HG02943 (cell line): ENCODE data around the gene MIEF2.
"Not testable (repeated sequence)": the region's sequence is repeated elsewhere in the genome, so short reads cannot be mapped to it uniquely, and the experiment has no call there.

Experiments
- ATAC-seq: cut with Tn5 transposase; IDR thresholded peaks from one replicate; pipeline ENCODE4 v1.9.1; 2021; ENCODE audit warnings: mild to moderate bottlenecking, low read depth, moderate library complexity; ENCODE audit not compliant: unreplicated experiment

Gene MIEF2, protein sequence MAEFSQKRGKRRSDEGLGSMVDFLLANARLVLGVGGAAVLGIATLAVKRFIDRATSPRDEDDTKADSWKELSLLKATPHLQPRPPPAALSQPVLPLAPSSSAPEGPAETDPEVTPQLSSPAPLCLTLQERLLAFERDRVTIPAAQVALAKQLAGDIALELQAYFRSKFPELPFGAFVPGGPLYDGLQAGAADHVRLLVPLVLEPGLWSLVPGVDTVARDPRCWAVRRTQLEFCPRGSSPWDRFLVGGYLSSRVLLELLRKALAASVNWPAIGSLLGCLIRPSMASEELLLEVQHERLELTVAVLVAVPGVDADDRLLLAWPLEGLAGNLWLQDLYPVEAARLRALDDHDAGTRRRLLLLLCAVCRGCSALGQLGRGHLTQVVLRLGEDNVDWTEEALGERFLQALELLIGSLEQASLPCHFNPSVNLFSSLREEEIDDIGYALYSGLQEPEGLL

DNA sequence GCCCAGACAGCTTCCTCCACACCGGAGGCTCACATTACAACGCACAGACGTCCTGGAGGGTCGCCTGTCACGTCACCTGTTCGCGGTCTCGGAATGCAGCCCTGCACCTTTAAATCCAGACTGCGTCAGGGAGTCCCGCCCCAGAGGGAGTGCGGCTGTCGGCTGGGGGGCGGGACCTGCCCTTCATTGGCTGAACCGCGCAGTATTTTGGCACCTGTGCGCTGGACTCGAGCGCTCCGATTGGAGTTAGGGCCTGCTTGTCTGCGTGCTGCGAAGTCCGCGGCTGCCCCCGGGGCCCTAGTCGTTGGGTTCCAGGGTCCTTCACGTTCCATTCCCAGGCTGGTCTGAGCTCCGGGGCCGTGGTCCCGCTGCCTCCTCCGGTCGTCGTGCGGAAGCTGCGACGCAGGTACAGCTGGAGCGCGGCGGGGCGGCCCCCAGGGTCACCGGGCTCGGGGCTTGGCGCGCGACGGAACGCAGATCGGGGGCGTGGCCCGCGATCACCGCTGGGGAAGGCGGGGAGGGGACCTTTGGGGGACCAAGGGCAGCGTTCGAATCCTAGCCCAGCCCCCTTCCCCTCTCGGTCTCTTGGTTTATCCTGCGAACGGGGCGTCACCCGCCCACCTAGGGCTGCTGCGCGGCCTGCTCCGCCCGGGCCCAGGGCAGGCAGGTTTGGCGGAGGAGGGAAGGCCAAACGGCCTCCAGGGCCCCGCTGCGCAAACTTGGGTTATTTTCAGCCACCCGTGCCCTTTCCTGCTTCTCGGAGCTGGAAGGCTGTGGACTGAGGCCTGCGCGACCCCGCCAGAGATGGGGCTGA, at the start of gene MIEF2:
Gene MIEF2 (plus strand): TSS at position 331 of the 814 bp plus-strand sequence. CDS start 2,059 bp downstream, outside the sequence.
- ATAC-seq = peak; percentile 72

DNA sequence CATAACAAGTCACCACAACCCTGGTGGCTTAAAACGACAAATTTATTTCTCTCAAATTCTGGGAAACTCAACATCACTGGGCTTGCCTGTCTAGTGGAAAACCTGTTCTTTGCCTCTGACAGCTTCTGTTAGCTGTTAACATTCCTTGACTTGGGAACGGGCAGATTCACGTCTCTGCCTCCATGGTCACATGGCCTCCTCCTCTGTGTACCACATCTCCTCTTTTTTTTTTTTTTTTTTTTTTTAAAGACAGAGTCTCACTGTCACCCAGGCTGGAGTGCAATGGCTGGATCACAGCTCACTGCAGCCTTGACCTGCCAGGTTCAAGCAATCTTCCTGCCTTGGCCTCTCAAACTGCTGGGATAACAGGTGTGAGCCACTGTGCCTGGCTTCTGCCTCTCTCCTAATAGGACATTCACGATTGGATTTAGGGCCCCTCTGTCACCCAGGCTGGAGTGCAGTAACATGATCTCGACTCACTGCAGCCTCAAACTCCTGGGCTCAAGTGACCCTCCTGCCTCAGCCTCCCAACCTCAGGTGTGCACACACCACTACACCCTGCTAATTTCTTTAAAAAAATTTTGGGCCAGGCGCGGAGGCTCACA, 46.7 kb upstream of the MIEF2 start:
- no peak for ATAC-seq

DNA sequence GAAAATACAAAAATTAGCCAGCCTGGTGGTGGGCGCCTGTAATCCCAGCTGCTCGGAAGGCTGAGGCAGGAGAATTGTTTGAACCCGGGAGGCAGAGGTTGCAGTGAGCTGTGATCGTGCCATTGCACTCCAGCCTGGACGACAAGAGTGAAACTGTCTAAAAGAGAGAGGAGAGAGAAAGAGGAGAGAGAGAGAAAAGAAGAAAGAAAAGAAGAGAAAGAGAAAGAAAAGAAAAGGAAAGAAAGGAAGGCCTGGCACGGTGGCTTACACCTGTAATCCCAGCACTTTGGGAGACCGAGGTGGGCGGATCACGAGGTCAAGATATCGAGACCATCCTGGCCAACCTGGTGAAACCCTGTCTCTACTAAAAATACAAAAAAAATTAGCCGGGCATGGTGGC, 43.6 kb upstream of the MIEF2 start:
- ATAC-seq = not testable (repeated sequence)

DNA sequence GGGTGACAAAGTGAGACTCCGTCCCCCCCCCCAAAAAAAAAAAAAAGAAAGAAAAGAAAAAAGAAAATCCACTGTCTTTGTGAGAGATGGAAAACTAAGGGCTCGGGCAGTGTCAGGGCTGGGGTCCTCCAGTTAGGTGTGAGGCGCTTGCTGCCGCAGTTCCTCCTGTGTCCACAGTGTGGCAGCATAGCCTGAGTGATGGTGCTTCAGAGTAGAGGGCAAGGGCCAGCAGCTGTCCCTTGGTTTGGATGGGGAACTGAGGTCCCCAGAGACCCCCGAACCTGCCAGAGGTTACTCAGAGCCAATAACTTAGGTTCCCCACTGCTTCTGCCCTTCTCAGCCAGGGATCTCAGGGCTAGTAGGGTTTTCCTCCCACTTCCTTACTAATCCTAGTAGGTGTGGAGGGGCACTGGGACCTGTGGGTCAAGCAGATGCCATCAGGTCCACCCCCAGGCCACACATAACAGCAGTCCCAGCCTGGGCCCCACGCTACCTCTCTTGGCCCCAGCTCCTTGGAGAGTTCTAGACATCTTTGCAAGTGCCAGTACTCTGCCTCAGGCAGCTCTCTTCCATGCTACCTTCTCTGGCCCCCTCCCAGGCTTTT, 42.9 kb upstream of the MIEF2 start:
- no peak for ATAC-seq

DNA sequence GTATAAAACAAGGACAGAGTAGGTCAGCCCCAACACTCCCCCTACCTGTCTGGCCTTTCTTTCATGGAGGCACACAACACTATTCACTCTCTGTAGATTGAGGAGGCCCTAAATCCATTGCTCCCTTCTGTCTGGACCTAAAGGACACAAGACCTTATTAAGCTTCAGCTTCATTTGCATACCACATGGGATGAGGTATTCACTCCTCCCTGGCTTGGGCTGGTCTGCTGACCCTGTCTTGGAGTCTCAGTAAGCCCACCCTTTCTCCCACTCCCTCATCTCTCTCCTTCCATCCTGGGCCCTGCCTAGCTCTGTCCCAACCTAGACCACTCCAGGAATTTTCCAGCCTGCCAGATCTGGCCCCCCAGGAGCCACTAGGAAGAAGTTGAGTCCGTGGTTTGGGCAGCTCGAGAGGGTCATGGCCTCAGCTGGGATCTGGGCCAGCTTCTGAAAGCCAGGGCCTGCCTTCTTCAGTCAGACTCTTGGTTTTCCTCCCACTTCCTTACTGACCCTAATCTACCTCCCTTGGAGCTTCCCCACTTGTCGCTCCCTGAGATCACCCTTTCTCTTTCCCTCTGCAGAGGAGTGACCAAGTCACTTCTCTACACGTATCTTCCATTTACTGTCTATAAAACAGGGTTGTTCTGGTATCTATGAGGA, 41.6 kb upstream of the MIEF2 start:
- ATAC-seq = no peak

DNA sequence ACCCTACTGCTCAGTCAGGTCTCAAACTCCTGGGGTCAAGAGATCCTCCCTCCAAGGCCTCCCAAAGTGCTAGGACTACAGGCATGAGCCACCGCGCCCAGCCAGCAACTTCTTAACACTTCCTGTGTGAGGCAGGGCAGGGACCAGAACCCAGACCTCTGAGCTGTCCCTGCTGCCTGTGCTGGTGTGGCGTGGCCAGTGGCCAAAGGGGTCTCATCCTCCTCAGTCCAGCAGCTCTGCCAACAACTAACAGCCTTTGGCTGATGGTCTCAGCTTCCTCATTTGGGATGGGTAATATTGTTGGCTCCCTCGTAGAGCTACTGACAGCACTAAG, 36.4 kb upstream of the MIEF2 start:
- no peak for ATAC-seq

DNA sequence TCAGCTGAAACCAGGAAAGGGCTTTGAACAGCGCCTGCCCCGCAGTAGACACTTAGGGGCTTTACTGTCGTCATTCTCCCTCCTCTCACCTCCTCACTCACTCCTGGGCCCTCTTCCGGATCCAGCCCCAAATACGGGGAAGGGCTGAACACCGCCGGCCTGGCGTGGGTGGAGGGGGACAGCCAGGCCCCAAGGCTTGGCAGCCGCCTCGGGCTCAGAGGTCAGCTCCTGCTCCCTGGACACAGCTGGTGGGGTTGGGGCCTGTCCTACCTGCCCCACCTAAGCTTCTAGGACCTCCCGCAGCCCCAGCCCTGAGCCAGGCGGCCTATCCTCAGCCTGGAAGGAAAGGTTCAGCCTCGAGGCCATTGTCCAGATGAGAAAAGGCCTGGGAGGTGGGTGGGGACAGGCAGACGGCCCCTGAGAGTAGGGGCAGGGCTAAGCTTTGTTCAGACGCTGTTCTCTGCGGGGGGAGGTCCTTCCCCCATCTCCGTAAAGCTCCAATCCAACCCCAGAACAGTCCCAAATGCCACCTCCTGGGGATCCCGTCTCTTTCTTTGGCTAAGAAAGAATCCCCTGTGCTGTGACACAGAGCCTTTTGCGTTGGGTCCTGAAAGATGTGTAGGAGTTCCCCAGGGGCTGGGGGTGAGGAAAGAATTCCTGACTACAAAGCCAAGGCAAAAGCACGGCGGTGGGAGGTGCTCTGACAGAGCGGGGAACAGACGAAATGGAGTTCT, 35.9 kb upstream of the MIEF2 start:
- ATAC-seq = no peak

DNA sequence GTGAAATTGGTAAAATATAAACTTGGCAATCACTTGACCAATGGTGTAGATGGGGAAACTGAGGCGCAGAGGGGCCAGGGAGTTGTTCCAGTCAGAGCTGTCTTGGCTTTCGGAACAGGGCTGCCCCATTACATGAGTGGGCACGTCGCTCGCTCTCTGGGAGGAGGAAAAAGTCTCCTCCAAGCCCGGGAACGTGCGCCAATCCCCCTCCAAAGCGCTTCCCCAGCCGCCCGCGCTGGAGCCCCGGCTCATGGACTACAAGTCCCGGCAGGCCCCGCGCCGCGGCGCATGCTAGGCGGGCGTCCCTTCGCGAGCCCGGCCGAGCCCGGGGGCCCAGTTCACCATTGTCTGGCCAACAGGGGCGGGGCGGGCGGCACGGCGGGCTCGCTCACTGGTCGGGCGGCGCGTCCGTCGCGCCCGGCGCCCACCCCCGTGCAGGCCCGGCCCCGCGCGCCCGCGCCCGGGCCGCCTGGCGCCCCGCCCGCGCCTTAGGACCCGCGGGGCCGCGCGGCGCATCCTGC, 35.3 kb upstream of the MIEF2 start, which contains the start of gene LLGL1:
Gene LLGL1 (plus strand): TSS at position 515 of the 521 bp plus-strand sequence. CDS start 48 bp downstream, outside the sequence.
- ATAC-seq = peak; percentile 78

DNA sequence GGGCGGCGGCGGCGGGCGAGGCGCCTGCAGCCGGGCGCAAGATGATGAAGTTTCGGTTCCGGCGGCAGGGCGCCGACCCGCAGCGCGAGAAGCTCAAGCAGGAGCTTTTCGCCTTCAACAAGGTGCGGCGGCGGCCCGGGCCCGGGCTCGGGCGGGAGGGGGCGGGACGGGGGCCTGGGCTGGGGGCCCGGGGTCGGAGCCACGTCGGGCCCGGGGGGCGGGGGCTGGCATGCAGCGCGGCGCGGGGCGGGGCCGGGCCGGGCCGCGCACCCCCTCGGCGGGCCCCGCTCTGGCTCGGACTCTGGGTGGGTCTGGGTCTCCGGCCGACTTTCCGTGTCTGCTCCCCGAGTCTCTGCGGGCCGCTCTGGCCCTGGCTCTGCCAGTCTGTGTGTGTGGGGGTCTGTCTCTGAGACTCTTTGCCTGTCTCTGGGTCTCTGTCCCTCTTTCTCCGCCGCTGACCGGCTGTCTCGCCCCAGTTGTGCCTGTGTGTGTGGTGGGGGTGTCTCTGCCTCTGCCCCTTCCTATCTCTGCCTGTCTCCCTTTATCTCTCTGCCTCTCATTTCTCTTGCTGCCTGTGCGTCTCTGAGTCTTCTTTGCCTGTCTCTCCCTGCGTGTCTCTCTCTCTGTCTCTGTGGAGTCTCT, 34.7 kb upstream of the MIEF2 start:
- ATAC-seq = peak; percentile 1

DNA sequence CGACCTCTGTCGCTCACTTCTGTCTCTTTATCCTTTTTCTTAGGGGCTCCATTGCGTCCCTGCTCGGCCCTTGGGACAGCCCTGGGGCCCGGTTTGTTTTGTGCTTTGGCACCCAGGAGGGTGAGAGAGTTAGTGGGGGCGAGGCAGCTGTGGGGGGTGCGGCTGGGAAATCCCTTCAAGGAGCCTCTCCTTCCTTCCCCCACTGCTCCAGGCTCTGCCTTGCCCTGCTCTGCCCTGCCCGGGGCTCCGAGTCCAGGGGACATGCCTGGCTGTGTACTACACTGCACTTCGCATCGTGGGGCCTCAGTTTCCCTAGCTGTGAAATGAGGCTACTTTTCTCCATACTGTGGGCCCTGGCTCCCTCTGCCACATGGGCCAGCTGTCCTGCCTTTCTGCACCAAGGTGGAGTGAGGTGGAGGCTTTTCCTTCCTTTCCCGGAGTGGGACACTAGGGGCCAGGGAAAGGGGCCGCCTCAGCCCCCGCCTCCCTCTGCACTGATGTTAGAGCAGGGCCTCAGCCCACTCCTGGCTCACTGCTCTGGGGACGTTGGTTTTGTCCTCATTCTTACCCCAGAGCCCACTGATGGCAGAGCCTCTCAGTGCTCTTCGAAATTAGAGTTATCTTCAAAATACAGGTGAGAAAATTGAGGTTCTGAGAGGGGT, 34.0 kb upstream of the MIEF2 start:
- ATAC-seq = no peak

DNA sequence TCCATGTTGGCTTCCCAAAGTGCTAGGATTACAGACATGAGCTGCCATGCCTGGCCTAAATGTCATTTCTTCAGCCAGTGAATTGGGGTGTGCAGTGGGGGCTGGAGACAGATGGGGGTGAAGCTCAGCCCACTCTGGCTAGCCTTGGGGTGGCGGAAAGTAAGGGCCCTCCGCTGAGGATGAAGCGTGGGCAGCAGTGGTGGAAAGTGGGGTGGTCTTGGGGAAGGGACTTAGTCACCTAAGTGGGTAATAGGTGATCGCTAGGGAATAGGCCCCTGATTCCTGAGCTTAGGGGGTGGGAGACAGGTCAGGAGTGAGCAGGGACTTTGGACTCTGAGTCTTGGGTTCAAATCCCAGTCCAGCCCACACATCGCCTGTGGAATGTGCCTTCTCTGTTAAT, 32.8 kb upstream of the MIEF2 start:
- ATAC-seq = no peak

DNA sequence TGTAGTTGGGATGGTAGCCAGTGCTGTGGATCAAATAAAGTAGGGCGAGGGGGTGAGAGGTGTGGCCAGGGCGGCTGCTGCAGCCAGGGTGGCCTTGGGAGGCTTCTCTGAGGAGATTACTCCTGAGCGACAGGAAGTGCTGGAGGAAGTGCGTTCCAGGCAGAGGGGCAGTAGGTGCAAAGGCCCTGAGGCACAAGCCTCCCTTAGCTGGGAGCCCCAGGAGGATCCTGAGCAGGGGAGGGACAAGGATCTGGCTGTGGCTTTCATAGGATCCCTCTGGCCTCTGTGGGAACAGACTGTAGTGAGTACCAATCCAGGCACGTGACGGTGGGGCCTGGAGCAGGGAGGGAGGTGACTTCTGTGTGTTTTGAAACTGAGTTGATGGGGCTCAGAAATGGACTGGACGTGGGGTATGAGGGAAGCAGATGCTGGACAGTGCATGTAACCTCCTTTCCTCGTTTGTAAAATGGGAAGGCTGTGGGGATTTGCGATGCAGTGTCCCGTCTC, 32.2 kb upstream of the MIEF2 start:
- no peak for ATAC-seq

DNA sequence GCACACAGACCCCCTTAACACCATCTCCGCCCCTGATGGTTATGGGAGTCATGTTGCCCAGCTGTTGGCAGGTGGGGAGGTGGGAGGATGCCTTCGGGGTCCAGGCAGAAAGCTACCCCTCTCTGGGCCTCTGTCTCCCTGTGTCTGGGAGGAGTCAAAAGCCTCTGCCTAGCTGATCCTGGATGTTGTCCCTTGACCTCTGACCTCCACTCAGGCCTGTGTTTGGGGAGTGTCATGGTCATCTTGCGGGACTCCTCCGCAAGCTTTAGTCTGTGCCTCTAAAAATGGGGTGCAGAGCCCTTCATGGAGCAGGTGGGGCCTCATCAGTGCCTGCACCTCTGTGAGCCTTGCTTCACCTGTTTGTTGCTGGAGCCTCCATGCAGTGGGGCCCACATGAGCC, 31.2 kb upstream of the MIEF2 start:
- no peak for ATAC-seq

DNA sequence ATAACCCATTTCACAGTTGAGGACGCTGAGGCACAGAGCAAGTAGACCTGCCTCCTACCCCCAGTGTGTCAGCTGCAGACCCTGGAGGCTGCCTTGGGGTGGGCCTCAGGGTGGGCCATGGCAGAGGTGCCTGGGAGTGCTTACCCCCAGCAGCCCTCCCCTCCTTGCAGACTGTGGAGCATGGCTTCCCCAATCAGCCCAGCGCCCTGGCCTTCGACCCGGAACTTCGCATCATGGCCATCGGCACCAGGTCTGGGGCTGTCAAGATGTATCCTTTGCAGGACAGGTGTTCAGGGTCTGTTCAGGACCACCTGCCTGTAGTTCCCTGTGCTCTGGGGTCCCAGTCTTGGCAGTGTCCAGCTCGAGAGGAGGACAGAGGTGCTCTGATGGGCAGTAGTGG, 30.7 kb upstream of the MIEF2 start:
- no peak for ATAC-seq

DNA sequence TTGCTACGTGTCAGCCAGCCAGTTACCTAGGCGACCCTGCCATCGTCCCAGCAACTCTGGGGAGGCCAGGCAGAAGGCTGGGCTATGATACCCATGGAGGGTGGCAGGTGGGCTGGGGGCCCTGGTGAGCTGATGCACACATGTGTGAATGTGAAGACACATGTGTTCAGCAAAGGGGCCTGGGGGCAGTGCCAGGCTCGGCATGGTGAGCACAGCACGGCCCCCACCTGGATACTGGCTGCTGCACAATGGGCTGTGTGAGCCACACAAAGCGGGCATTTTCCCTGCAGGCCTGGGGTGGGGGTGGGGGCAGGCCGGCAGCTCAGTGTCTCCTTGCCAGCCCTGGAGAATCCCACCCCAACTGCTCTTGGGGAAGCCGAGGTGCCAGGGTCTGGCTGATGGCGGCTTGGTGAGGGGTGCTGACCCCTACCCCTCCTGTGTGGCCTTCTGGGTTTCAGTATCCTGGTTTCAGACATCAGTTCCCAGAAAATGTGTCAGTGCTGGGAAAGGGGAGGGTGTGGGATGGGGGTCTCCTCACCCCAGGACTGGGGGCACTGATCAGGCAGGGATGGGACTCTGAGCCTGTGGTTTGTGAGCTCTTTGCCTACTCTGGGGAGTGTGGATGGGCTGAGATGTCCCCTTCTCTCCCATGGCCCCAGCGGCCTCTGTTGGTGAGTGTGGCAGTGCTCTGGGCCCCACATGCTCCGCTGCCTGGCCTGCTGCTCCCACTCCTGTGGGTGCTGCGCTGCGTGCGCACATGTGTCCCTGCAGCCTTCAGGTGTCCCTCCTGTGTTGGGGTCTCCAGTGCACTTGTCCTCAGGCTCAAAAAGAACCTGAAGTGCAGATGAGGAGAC, 29.9 kb upstream of the MIEF2 start:
- no peak for ATAC-seq

DNA sequence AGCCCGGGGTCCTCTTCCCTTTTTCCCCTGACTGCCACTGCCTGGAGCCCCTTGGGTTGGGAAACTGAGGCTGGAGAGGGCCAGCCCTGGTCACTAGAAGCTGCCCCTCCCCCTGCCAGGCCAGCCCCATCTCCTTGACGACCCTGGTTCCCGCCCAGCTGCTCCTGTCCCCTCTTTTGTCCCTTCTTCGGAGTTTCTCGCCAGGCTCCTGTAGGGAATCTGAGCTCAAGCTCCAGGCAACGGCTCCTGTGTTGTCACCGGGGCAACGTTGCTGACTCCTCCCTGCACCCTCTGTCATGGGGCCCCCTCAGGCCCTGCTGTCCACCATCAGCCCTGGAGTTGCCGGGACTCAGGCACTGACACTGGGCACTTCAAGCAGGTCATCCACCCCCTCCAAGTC, 29.3 kb upstream of the MIEF2 start:
- ATAC-seq = no peak

DNA sequence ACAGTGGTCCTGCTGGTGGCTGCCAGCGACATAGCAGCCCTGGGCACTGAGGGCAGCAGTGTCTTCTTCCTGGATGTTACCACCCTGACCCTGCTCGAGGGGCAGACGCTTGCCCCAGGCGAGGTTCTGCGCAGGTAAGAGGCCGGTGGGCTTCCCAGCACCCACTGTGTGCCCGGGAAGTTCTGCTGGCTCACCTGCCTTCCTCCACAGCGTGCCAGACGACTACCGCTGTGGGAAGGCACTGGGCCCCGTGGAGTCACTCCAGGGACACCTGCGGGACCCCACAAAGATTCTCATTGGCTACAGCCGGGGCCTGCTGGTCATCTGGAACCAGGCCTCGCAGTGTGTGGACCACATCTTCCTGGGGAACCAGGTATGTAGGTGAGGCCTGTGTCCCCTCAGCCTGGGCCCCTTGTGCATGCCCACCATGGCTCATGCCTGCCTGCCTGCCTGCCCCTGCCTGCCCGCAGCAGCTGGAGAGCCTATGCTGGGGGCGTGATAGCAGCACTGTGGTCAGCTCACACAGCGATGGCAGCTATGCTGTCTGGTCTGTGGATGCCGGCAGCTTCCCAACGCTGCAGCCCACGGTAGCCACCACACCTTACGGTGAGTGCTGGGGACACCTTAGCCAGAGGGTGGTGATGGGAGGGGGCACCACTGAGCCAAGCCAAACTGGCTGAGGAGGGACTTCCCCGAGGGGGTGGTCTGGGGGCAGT, 26.5 kb upstream of the MIEF2 start:
- no peak for ATAC-seq
